NCI-H526 (cell line): Measurements from ENCODE around the gene LIPN.
"Not testable (repeated sequence)": the region's sequence is repeated elsewhere in the genome, so short reads cannot be mapped to it uniquely, and the experiment has no call there.

ENCODE experiments used
- DNase-seq, 2 experiments: peaks; one replicate each; lab custom pipeline; 2025; lab: John Stamatoyannopoulos, UW

The LIPN gene, protein sequence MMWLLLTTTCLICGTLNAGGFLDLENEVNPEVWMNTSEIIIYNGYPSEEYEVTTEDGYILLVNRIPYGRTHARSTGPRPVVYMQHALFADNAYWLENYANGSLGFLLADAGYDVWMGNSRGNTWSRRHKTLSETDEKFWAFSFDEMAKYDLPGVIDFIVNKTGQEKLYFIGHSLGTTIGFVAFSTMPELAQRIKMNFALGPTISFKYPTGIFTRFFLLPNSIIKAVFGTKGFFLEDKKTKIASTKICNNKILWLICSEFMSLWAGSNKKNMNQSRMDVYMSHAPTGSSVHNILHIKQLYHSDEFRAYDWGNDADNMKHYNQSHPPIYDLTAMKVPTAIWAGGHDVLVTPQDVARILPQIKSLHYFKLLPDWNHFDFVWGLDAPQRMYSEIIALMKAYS

DNA sequence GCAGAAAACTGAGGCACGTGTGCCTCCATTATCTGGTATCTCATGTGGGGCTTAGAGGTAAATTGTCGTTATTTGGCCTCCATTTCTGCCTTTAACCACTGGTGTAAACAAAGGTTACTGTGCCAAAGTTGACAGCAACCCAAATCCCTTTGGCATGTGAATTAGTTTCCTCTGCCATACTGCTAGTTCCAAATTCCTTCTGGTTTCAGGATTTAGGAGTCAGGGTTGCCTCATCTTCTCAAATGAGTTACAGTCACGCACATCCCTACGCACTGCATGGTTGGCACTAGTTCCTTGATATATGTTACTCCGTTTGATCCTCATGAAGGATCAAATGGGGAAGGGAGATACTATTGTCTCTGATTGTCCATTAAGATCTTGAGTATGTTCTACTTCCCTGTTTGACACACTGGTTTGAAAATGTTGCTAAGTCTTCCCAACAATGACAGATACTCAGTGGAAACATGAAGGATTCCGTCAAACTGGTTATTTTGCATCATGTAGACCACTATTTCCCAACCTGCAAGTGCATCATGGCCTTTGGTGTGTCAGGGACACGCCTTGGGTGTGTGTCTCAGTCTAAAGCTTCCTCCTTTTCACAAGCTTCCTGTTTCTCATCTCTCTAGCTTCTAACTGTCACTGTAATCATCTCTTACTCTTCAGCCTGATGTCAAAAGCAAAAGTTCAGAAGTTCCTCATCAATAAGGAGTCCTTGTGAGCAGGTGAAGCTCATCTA is at the start of gene LIPN:
Gene LIPN (plus strand): TSS at position 655 of the 736 bp plus-strand sequence. CDS start 1,386 bp downstream, outside the sequence.
- no peak for DNase-seq

DNA sequence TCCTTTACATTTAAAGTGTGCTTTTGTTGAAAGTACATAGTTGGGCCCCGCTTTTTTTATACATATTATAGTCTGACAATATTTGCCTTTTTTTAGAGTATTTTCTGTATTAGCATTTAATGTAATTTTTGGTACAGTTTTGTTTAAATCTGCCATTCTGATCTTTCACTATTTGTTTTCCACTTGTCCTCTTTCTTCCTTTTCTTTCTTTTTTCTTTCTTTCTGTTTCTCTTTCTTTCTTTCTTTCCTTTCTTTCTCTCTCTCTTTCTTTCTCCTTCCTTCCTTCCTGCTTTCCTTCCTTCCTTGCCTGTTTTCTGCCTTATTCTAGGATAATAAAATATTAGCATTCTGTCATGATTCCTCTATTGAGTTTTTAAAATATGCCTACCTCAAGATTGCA is 44.3 kb upstream of the LIPN start:
- DNase-seq, result no peak

DNA sequence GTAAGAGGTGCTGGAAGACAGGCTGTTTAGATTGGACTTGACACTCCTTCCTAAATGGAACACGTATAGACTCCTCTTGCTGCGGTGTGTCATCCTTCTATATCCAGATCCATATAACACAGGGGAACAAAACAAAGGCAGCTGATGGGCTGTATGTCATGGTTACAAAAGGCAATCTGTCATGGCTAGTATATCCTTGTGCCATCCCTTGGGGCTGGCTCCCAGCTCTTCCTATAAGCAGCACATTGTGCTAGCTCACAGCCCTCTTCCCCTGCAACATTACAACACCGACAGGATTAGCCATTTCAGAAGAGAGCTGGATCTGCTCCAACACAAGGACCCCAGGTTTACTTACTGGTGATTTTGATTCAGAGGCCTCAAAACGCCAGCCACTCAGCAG is 38.4 kb upstream of the LIPN start:
- no peak for DNase-seq

DNA sequence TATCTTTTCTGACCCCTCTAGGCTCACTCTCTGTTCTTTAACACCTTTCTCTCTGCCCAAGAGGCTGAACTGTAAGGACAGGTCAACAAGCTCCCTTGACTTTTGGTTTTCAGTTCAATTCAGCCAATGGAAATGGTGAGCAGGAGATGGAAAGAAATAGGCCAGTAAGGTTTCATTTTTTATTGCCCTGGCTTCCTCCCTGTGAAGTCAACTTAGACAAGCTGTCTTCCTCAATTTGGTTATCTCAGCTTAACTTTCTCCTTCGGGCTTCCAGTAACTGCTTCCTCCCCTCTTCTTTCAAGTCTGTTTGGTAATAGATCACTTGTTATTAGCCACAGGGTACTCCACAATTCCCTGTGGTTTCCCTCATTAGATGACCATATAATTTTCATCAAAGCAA is 34.0 kb upstream of the LIPN start:
- no peak for DNase-seq

DNA sequence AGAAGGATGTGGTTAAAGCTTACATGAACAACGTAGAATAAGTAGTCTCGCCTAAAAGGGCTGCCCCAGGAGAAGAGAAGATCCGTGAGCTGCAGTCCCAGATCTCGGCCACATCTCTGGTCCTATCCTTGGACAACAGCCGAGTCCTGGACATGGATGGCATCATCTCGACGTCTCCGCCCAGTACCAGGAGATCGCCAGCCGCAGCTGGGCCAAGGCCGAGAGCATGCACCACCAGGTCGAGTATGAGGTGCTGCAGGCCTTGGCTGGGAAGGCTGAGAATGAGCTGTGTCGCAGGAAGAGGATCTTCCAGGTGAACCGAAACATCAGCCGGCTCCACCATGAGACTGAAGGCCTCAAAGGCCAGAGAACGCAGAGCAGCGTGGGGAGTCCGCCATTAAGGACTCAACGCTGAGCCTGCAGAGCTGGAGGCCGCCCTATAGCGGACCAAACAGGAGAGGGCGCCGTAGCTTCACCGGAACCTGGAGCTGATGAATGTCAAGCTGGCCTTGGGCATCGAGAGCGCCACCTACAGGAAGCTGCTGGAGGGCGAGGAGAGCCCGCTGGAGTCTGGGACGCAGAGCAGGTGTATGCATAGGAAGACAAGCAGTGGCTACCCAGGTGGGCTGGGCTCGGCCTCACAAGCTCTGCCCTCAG is 31.6 kb upstream of the LIPN start:
- peak; percentile 9 to 50 for DNase-seq

DNA sequence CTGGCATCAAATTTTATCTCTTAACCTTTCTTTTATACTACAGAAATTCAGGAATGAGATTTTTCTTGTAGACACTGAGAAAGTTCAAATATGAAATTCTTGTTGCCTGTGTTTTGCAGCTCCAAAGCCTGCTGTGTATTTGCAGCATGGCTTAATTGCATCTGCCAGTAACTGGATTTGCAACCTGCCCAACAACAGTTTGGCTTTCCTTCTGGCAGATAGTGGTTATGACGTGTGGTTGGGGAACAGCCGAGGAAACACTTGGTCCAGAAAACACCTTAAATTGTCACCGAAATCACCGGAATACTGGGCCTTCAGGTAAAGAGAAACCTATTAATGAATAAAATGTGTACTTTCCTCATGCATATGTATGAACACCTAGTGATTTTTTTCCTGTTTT is 29.0 kb upstream of the LIPN start:
- DNase-seq, result no peak

DNA sequence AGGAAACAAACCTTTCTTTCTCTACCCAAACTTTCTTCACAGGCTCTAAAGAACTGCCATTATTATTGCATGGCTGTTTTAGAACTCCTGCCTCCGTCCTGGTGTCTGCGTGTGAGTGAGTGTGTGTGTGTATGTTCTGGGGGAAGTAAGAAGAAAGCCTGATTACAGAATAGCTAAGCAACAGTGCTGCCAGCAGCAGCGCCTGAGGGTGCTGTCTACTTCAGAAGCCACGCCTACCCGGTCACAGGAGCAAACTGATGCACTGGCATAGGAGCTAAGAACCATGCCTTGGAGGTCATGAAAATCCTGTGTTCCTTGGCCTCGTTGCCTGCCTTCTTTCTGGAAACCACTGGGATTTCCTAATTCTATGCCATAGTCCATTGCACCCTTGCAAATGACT is 28.5 kb upstream of the LIPN start:
- no peak for DNase-seq

DNA sequence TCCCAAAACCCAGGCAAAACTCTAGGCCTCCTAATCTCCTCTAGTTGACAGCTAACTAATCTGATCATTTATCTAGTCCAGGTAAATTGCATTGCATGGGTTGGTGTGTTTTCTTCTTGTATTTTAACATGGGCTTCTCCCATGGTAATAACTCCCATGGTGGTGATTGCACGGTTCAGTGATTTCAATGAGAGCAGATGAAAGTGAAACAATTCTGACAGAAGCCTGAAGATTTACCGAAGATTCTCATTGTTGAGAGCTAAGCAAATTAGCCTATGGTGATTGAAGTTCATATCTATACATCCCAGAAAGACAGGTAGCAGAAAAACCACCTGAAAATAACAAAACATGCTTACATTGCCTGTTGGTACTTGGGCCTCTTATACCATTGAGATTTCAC is 26.6 kb upstream of the LIPN start:
- no peak for DNase-seq

DNA sequence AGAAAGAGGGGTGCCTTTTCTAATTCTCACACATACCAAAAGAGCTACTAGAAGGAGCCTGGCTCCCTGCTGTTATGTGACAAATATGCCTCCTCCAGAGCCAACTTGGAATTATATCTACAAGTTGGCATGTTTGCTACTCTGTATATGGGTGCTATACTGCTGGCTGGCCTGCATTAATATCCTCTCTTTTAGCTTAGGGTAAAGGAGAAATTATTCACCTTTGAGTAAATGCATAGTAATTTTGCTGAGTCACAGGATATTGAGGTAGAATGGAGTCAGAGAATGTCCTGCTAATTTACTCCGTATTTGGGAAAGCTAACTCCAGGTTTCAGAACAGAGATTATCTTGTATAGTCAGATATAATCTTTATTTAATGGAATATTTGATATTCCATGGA is 24.2 kb upstream of the LIPN start:
- DNase-seq, result no peak

DNA sequence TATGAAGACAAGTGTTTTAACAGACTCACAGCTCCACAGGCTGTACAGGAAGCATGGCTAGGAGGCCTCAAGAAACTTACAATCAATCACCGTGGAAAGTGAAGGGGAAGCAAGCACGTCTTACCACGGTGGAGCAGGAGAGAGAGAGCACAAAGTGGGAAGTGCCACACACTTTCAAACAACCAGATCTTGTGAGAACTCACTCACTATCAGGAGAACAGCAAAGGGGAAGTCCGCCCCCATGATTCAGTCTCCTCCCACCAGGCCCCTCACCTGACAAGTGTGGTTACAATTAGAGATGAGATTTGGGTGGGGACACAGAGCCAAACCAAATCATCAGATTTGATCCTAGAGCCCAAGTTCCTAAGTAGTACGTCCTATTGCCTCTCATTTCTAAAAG is 17.9 kb upstream of the LIPN start:
- DNase-seq, result not testable (repeated sequence)

DNA sequence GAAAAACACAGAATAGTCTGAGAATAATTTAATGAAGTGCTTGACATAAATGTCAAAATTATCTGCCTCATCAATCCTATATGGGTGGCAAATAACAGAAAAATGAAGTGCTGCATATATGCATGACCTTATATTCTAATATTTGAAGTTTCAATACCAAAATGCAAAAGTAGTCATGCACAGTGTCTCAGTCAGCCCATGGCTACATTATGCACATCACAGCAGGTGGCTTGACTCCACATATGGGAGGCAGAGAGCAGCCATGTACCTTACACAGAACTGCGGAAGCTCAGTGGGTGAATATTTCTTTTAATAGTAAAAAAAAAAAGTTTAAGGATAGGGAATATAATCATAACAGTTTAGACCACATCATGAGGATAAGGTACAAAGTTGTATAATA is 17.4 kb upstream of the LIPN start:
- no peak for DNase-seq

DNA sequence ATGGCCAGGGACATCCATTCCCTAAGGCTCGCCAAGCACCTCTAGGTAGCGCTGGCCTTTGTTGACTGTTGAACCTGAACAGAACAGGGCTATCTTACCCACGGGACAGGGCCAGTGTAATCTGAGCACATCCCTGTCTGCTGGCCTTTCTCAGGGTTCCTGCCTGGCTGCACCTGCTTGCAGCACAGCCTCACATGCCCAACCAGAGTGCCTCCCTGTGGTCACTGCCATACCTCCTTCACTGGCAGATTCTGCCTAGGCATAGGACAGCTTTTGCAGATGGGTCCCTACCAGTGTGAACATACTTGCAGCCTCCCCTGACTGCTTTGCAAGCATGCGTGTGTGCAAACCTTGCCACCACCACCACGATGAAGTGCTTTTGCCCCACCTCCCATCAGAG is 15.8 kb upstream of the LIPN start:
- DNase-seq, result peak; percentile 3 to 37

DNA sequence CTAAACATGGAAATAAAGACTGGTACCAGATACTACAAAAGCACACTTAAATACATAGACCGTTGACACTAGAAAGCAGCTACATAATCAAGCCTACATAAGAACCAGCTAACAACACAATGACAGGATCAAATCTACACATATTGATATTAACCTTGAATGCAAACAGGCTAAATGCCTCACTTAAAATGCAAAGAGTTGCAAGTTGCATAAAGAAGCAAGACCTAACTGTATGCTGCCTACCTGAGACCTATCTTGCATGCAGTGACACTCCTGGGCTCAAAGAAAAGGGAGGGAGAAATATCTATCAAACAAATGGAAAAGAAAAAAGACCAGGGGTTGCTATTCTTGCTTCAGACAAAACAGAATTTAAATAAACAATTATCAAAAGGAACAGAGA is 14.2 kb upstream of the LIPN start:
- no peak for DNase-seq

DNA sequence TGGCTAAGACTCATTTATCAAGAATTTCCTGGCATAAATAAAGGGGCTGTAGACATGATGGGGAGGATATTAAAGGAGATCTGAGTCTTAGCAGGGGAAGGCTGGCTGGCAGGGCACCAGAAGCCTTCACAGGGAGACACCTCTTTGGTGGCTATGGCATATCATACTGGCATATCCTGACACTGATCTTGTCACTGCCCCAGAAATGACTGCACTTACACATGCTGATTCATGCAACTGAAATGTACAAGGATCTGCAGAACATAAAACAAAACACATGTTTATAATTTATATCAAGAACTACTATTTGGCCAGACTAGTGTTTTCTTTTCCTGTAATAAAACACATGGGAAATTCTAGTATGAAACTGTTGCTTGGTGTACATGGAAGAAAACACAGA is 5.5 kb upstream of the LIPN start:
- no peak for DNase-seq

DNA sequence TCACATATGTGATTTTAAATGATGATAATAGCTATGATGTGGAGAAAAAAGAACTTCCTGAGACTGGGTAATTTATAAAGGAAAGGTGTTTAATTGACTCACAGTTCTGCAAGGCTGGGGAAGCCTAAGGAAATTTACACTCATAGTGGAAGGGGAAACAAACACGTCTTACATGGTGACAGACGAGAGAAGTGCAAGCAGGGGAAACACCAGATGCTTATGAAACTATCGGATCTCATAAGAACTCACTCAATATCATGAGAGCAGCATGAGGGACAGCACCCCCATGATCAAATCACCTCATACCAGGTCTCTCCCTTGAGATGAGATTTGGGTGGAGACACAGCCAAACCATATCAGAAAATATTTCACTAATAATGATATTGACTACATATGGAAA is 4.1 kb upstream of the LIPN start:
- DNase-seq, result no peak

DNA sequence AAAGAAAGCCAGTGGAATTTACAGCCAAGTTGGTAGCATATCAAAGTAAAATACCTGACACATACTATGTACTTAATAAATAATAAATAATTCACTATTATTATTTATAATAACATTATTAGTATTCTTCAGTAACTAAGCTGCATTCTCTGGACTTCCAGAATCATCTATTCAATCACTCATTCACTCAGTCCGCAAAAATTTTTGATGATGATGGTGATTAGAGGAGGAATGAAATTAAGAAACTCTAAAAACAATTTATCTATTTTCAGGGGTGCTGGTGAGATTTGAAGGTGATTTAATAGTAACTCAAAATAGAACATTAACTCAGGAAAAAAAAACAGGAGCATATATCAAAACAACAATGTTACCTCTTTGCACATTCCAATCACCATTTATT is 3.2 kb upstream of the LIPN start:
- no peak for DNase-seq

DNA sequence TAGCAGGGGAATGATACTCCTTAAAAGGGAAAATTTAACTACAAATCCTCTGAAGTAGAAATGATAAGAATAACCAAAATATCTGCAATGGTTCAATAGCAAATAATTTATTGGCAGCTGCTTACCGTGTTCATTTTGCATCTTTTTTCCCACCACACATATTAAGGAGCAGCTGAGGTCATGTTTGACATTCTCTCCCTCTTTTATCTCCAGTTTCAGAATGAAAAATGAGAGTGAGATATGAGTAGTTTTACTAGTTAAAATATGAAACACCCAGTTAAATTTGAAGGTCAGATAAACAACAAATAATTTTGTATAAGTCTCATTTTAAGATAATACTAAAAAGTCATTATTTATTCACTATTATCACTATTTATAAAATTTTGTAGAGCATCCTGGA is 3.1 kb downstream of the LIPN start:
- DNase-seq, result no peak

DNA sequence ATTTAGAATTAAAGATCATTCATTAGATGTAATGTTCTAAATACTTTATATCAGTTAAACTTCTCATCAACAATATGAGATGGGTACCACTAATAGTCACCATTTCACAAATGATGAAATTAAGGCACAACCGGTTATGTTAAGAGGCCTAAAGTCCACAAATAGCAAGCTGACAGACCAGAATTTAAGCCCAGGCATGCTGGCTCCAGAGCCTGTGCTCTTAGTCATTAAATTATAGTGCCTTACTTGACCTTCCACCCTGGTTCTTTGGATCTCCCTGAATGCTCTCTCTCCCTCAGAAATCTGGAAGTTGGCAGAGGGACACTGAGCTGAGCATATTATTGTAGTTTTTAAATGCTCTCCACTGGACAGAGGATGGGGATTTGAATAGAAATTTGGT is 3.6 kb downstream of the LIPN start:
- DNase-seq, result peak in 1 of 2 experiments; percentile 22

DNA sequence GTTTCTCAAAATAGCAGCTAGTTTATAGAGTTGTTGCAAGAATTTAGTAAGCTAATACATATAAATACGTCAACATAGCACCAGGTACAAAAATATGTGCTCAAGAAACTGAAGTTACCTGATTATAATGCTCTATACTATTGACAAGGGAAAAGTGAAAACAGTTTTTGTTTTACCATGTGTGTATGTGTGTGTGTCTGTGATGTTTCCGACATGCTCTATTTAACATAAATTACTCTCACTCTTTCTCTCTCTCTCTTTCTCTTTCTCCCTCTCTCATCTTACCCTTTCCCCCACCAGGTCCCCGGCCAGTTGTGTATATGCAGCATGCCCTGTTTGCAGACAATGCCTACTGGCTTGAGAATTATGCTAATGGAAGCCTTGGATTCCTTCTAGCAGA is 4.3 kb downstream of the LIPN start:
- DNase-seq, result no peak

DNA sequence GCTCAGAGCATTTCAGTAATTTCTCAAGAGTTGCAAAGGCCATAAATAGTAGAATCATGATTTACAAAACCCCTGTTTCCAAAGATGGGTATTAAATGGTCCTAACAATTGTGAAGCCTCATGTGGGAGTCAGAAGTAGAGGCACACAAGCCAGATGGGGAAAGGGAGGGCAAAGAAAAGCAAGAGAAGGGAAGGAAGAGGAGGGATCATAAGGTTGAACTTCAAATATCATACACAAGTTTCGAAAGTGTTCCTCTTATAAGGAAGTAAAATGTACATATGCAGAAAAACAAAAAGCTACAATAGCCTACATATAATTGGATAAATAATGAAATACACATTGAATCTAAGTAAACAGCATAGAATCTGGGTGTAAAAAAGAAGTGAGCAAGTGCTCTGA is 6.0 kb downstream of the LIPN start:
- no peak for DNase-seq

DNA sequence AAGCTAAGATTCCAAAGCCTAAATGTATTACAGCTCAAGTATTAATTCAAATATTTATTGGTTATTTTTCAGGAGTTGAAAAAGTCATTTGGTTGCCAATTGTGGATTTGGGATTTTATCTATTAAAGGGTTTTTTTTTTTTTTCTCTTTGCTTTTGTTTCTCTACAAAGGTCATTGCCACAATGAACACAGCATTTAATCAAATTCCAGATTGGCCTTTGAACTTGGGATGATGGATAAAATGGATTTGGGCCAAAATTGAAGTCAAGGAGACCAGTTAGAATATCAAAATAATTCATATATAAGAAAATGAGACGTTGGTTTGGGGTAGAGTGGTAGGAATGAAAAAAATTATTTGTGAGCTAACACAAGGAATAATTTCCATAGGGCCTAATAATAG is 9.6 kb downstream of the LIPN start:
- DNase-seq, result no peak

DNA sequence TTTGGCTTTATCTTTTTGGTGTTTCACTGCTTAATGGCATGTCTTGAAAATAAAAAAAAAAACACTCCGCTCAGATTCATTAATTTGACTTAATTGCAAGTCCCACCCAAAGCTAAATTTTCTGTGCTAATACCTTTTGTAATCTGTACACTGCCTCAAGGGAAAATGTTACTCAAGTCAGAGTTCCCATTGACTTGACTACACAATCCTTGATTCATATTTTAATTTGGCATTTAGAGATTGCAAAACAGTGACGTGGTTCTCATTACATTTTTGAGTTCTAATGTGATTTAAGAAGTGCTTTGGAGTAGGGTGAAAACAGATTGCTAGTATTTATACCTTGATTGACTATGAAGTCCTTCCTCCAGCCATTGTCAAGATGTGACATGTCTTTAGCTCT is 21.4 kb downstream of the LIPN start:
- no peak for DNase-seq

DNA sequence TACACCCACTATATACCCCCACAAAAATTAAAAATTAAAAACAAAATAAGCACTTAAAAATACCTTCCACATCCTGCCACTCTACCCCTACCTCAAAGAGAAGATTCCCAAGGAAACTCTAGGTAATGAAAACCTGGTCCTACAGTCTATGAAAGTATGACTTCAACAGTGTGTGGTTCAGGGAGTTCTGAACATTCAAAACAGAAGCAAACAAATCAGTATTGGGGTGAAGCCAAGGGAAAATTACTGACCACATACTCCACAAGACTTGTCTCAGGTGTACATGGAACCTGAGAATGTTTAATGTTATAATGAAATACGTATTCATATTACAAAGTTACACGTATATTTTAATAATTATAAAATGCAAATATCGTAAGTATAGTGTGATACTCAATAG is 22.4 kb downstream of the LIPN start:
- no peak for DNase-seq
